HEK293 (cell line): ENCODE data around the gene UPK3B.
"Not testable (repeated sequence)": the region's sequence is repeated elsewhere in the genome, so short reads cannot be mapped to it uniquely, and the experiment has no call there.

Source experiments
- KLF16 ChIP-seq: fragments of 450-650 bp; formaldehyde crosslinking; IDR thresholded peaks from 2 replicates; pipeline ENCODE4 v1.5.1; 2017; ENCODE audit warnings: missing biosample characterization, missing genetic modification characterization
- ZNF341 ChIP-seq: fragments of 450-650 bp; formaldehyde crosslinking; IDR thresholded peaks from 2 replicates; pipeline ENCODE4; 2016; ENCODE audit warnings: low read depth, missing biosample characterization, missing genetic modification characterization
- ZNF76 ChIP-seq: fragments of 450-650 bp; formaldehyde crosslinking; IDR thresholded peaks from 2 replicates; pipeline ENCODE4; 2016; ENCODE audit warnings: low read depth, missing biosample characterization, missing genetic modification characterization, borderline replicate concordance
- ZNF768 ChIP-seq: fragments of 450-650 bp; formaldehyde crosslinking; IDR thresholded peaks from 2 replicates; pipeline ENCODE4 v1.5.1; 2018; ENCODE audit warnings: missing biosample characterization, mild to moderate bottlenecking, missing genetic modification characterization
- TF ChIP-seq, protein P1 (sequence below): fragments of 450-650 bp; formaldehyde crosslinking; IDR thresholded peaks from 2 replicates; pipeline ENCODE4 v1.5.1; 2016; ENCODE audit warnings: missing biosample characterization, missing genetic modification characterization, borderline replicate concordance

- not testable (repeated sequence) for TF ChIP-seq ZNF76 (tag by site-specific recombination); ZNF768 (tag by site-specific recombination); ZNF341 (tag by site-specific recombination); KLF16
- TF ChIP-seq, protein P1, sequence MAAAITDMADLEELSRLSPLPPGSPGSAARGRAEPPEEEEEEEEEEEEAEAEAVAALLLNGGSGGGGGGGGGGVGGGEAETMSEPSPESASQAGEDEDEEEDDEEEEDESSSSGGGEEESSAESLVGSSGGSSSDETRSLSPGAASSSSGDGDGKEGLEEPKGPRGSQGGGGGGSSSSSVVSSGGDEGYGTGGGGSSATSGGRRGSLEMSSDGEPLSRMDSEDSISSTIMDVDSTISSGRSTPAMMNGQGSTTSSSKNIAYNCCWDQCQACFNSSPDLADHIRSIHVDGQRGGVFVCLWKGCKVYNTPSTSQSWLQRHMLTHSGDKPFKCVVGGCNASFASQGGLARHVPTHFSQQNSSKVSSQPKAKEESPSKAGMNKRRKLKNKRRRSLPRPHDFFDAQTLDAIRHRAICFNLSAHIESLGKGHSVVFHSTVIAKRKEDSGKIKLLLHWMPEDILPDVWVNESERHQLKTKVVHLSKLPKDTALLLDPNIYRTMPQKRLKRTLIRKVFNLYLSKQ (tag by site-specific recombination) = not testable (repeated sequence)
Observed at GRCh38 chr7:76485822-76486610, 24.3 kb upstream of the UPK3B start.
